ENCODE measurements around the gene UBL4A. TPM values are rescaled to one million over a fixed set of nuclear protein-coding genes. Genes with fewer than 3 reads are reported as not detected.
A peak's percentile ranks its signal among the peaks of the same experiment; 100 is the strongest.

UBL4A gene
- total RNA-seq, 1 donor from 2014 or later, result 35.0 TPM

GRCh38 chrX:154464806-154465365, 21.5 kb downstream of the UBL4A start:
- Histone ChIP-seq H3K4me3 (ENCODE audit: low read length in 3 of 3) (no peak overlapping the region), H3K9me3 (ENCODE audit: control insufficient read depth in 3 of 3, low read length in 3 of 3) (no peaks in the 10 kb centered on the region), H3K27ac (ENCODE audit: low read depth, low read length) (no peak overlapping the region), H3K36me3 (ENCODE audit: control insufficient read depth in 3 of 3, insufficient read depth in 3 of 3, low read length in 3 of 3) (peaks cover 0 to 6% (median 3%) of the 10 kb centered on the region in 3 donors), H3K9ac (ENCODE audit: low read depth in 1 of 3, low read length in 3 of 3) (no peak overlapping the region), H3K27me3 (ENCODE audit: control insufficient read depth in 3 of 3, insufficient read depth in 3 of 3, low read length in 3 of 3) (no peaks in the 10 kb centered on the region), H3K4me1 (ENCODE audit: control insufficient read depth in 3 of 3, insufficient read depth in 3 of 3, low read length in 3 of 3) (peaks cover 0 to under 1% (median 0%) of the 10 kb centered on the region in 3 donors)

- no peak overlapping the region for H3K27ac ChIP-seq (ENCODE audit: low read depth, low read length)
- H3K36me3 ChIP-seq (ENCODE audit: control insufficient read depth in 3 of 3, insufficient read depth in 3 of 3, low read length in 3 of 3), result peaks cover 0 to 4% (median 3%) of the 10 kb centered on the region in 3 donors
- no peak overlapping the region for H3K9ac ChIP-seq (ENCODE audit: low read depth in 1 of 3, low read length in 3 of 3)
- no peaks in the 10 kb centered on the region for H3K9me3 ChIP-seq (ENCODE audit: control insufficient read depth in 3 of 3, low read length in 3 of 3)
- no peak overlapping the region for H3K4me3 ChIP-seq (ENCODE audit: low read length in 3 of 3)
- H3K27me3 ChIP-seq (ENCODE audit: control insufficient read depth in 3 of 3, insufficient read depth in 3 of 3, low read length in 3 of 3), result no peaks in the 10 kb centered on the region
- peaks cover 0 to 8% (median 2%) of the 10 kb centered on the region in 3 donors for H3K4me1 ChIP-seq (ENCODE audit: control insufficient read depth in 3 of 3, insufficient read depth in 3 of 3, low read length in 3 of 3)
Observed at GRCh38 chrX:154463611-154464220, 22.7 kb downstream of the UBL4A start.

DNA sequence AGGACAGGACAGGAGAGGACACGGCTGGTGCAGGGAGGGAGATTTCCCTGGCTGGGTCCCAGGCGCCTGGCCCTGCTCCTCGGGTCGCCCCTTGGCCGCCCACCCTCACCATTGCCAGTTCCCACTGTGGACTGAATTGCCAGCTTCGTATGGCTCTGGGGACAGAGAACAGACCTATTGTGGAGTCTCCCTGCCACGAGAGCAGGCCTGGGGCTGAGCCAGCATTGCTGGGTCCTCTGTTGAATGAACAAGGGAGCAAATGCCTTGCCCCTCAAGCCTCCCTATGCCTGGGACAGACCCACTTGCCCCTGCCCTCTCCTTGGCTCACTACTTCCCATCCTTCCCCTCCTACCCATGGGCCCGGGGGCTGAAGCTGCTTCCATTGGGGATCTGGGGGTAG, 24.0 kb downstream of the UBL4A start:
- H3K9me3 ChIP-seq (ENCODE audit: control insufficient read depth in 3 of 3, low read length in 3 of 3), result no peaks in the 10 kb centered on the region
- H3K4me3 ChIP-seq (ENCODE audit: low read length in 3 of 3), result no peak overlapping the region
- no peak overlapping the region for H3K27ac ChIP-seq (ENCODE audit: low read depth, low read length)
- H3K4me1 ChIP-seq (ENCODE audit: control insufficient read depth in 3 of 3, insufficient read depth in 3 of 3, low read length in 3 of 3), result peaks cover 0 to 8% (median 2%) of the 10 kb centered on the region in 3 donors
- peaks cover 0 to 3% (median 0%) of the 10 kb centered on the region in 3 donors for H3K36me3 ChIP-seq (ENCODE audit: control insufficient read depth in 3 of 3, insufficient read depth in 3 of 3, low read length in 3 of 3)
- H3K27me3 ChIP-seq (ENCODE audit: control insufficient read depth in 3 of 3, insufficient read depth in 3 of 3, low read length in 3 of 3), result no peaks in the 10 kb centered on the region
- no peak overlapping the region for H3K9ac ChIP-seq (ENCODE audit: low read depth in 1 of 3, low read length in 3 of 3)

DNA sequence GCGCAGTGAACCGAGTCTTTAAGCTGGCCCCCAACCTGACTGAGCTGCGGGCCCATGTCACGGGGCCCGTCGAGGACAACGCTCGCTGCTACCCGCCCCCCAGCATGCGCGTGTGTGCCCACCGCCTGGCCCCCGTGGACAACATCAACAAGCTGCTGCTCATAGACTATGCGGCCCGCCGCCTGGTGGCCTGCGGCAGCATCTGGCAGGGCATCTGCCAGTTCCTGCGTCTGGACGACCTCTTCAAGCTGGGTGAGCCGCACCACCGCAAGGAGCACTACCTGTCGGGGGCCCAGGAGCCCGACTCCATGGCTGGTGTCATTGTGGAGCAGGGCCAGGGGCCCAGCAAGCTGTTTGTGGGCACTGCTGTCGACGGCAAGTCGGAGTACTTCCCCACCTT, 26.1 kb downstream of the UBL4A start:
- H3K4me3 ChIP-seq (ENCODE audit: low read length in 3 of 3), result no peak overlapping the region
- no peak overlapping the region for H3K9ac ChIP-seq (ENCODE audit: low read depth in 1 of 3, low read length in 3 of 3)
- H3K36me3 ChIP-seq (ENCODE audit: control insufficient read depth in 3 of 3, insufficient read depth in 3 of 3, low read length in 3 of 3), result no peaks in the 10 kb centered on the region
- H3K27me3 ChIP-seq (ENCODE audit: control insufficient read depth in 3 of 3, insufficient read depth in 3 of 3, low read length in 3 of 3), result no peaks in the 10 kb centered on the region
- H3K27ac ChIP-seq (ENCODE audit: low read depth, low read length), result no peak overlapping the region
- peaks cover 0 to 8% (median 2%) of the 10 kb centered on the region in 3 donors for H3K4me1 ChIP-seq (ENCODE audit: control insufficient read depth in 3 of 3, insufficient read depth in 3 of 3, low read length in 3 of 3)
- no peaks in the 10 kb centered on the region for H3K9me3 ChIP-seq (ENCODE audit: control insufficient read depth in 3 of 3, low read length in 3 of 3)

GRCh38 chrX:154459832-154460231, 26.6 kb downstream of the UBL4A start:
- Histone ChIP-seq H3K27ac (ENCODE audit: low read depth, low read length) (no peak overlapping the region), H3K27me3 (ENCODE audit: control insufficient read depth in 3 of 3, insufficient read depth in 3 of 3, low read length in 3 of 3) (no peaks in the 10 kb centered on the region), H3K9me3 (ENCODE audit: control insufficient read depth in 3 of 3, low read length in 3 of 3) (no peaks in the 10 kb centered on the region), H3K36me3 (ENCODE audit: control insufficient read depth in 3 of 3, insufficient read depth in 3 of 3, low read length in 3 of 3) (no peaks in the 10 kb centered on the region), H3K9ac (ENCODE audit: low read depth in 1 of 3, low read length in 3 of 3) (peak overlapping the region in 1 of 3 donors; percentile 16), H3K4me1 (ENCODE audit: control insufficient read depth in 3 of 3, insufficient read depth in 3 of 3, low read length in 3 of 3) (peaks cover 0 to 8% (median 2%) of the 10 kb centered on the region in 3 donors), H3K4me3 (ENCODE audit: low read length in 3 of 3) (peak overlapping the region in 1 of 3 donors; percentile 13)

DNA sequence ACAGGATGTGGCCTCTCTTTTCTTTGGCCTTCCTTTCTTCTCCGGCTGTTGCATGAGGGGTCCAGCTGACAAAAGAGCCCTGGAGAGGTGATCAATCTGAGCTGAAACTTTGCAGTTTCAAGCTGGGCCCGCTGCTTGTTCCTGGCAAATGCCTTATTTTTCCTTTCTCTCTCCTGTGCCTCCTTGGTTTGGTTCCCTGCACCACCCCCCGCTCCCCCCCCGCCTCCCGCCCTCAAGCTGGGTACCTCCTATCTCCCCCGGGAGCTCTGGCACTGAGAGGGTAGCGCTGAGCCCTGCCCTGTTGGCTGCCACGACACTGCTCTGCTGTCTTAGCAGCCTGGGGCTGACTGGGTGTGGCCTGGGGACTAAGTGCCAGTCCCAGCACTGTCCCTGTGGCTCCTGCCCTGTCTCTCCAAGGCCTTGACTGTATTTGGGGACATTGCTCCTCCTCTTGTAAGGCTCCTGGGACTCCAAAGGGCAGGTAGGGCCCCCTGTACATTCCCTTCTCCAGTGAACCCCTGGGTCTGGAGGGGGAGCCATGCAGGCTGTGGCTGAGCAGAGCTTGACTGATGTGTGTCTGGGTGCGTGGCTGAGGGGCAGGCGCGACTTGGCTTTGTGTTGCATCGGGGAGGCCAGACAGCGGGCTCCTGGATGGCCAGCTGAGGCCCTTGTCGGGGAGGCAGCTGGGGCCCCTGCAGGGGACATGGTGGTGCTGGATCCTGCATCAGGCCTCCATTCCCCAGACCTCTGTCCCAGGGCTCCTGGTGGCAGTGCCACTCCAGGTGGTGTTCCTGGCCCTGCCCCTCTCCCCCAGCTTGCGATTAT, 27.2 kb downstream of the UBL4A start:
- peak overlapping the region; percentile 10 to 68 (median 38) for H3K9ac ChIP-seq (ENCODE audit: low read depth in 1 of 3, low read length in 3 of 3)
- H3K36me3 ChIP-seq (ENCODE audit: control insufficient read depth in 3 of 3, insufficient read depth in 3 of 3, low read length in 3 of 3), result no peaks in the 10 kb centered on the region
- no peaks in the 10 kb centered on the region for H3K27me3 ChIP-seq (ENCODE audit: control insufficient read depth in 3 of 3, insufficient read depth in 3 of 3, low read length in 3 of 3)
- no peak overlapping the region for H3K27ac ChIP-seq (ENCODE audit: low read depth, low read length)
- no peaks in the 10 kb centered on the region for H3K9me3 ChIP-seq (ENCODE audit: control insufficient read depth in 3 of 3, low read length in 3 of 3)
- peaks cover 0 to 8% (median 2%) of the 10 kb centered on the region in 3 donors for H3K4me1 ChIP-seq (ENCODE audit: control insufficient read depth in 3 of 3, insufficient read depth in 3 of 3, low read length in 3 of 3)
- peak overlapping the region; percentile 48 to 67 (median 65) for H3K4me3 ChIP-seq (ENCODE audit: low read length in 3 of 3)

DNA sequence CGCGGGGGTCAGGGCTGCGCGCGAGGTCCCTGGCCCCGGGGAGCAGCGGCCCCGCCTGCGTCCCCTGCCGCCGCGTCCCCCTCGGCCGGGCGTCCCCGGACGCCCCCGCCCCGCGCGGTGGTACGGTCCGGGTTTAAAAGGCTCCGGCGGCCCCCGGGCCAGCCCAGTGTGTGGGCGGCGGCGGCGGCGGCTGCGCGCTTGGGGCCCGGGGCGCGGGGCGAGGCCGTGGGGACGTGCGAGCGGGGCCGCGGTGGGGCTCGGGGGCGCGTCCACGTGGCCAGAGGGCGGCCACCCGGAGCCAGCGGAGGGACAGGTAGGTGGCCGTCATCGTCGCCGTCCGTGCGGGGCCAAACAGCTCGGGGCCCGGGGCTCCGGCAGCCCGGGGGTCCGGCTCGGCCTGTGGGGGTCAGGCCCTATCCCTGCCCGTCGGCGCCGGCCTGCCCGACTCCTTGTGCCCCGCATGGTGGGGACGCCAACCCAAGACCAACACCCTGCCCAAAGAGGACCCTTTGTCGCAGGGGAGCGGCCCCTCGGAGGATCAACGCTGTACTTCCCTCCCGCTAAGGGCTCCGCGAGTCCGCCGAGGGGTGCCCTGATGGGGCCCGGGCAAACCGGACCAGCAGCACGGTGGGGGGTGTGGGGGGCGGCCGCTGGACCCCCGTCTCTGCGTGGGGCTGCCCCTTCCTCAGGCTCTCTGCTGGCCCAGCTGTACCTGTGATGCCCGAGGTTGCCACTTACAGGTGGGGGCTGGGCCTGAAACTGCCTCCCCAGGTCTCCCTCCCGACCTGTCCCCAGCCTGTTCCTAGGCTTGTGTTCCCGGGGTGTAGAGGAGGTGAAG, 28.1 kb downstream of the UBL4A start, which contains the start of gene PLXNA3:
Gene PLXNA3, plus strand, starts transcription at position 166 of the 838 bp plus-strand sequence. CDS start 1,903 bp downstream, outside the sequence.
- Histone ChIP-seq H3K4me3 (ENCODE audit: low read length in 3 of 3) (peak within 1 kb of the TSS; percentile 48 to 67 (median 65)), H3K9me3 (ENCODE audit: control insufficient read depth in 3 of 3, low read length in 3 of 3) (no peaks in the 10 kb centered on the region), H3K27me3 (ENCODE audit: control insufficient read depth in 3 of 3, insufficient read depth in 3 of 3, low read length in 3 of 3) (no peaks in the 10 kb centered on the region), H3K9ac (ENCODE audit: low read depth in 1 of 3, low read length in 3 of 3) (peak within 1 kb of the TSS in 2 of 3 donors; percentile 38 to 68), H3K4me1 (ENCODE audit: control insufficient read depth in 3 of 3, insufficient read depth in 3 of 3, low read length in 3 of 3) (peaks cover 0 to 8% (median 2%) of the 10 kb centered on the region in 3 donors), H3K36me3 (ENCODE audit: control insufficient read depth in 3 of 3, insufficient read depth in 3 of 3, low read length in 3 of 3) (no peaks in the 10 kb centered on the region), H3K27ac (ENCODE audit: low read depth, low read length) (no peak within 1 kb of the TSS)

GRCh38 chrX:154457491-154458115, 28.8 kb downstream of the UBL4A start:
- peaks cover 0 to 3% (median 1%) of the 10 kb centered on the region in 3 donors for H3K36me3 ChIP-seq (ENCODE audit: control insufficient read depth in 3 of 3, insufficient read depth in 3 of 3, low read length in 3 of 3)
- peaks cover 0 to 8% (median 2%) of the 10 kb centered on the region in 3 donors for H3K4me1 ChIP-seq (ENCODE audit: control insufficient read depth in 3 of 3, insufficient read depth in 3 of 3, low read length in 3 of 3)
- peak overlapping the region in 1 of 3 donors; percentile 62 for H3K9ac ChIP-seq (ENCODE audit: low read depth in 1 of 3, low read length in 3 of 3)
- H3K9me3 ChIP-seq (ENCODE audit: control insufficient read depth in 3 of 3, low read length in 3 of 3), result no peaks in the 10 kb centered on the region
- no peak overlapping the region for H3K27ac ChIP-seq (ENCODE audit: low read depth, low read length)
- no peaks in the 10 kb centered on the region for H3K27me3 ChIP-seq (ENCODE audit: control insufficient read depth in 3 of 3, insufficient read depth in 3 of 3, low read length in 3 of 3)
- H3K4me3 ChIP-seq (ENCODE audit: low read length in 3 of 3), result peak overlapping the region; percentile 38 to 56 (median 43)

DNA sequence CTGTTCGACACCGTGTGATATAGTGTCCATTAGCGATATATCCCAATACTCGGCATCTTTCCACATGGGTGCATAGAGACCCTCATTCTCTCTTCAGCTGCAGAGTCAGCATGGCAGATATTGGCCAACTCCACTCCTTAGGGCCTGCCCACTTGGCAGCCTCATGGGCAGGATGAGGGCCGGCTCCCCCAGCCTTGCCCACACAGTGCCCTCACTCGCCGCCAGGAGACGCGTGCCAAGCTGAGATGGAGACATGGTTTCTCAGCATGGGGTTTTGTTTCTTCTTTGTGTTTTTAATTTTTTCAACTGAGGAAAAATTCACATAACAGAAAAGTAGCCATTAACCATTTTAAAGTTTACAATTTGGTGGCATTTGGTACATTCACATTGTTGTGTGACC, 33.6 kb downstream of the UBL4A start:
- H3K9me3 ChIP-seq (ENCODE audit: control insufficient read depth in 3 of 3, low read length in 3 of 3), result no peaks in the 10 kb centered on the region
- no peak overlapping the region for H3K4me3 ChIP-seq (ENCODE audit: low read length in 3 of 3)
- H3K27me3 ChIP-seq (ENCODE audit: control insufficient read depth in 3 of 3, insufficient read depth in 3 of 3, low read length in 3 of 3), result no peaks in the 10 kb centered on the region
- no peak overlapping the region for H3K9ac ChIP-seq (ENCODE audit: low read depth in 1 of 3, low read length in 3 of 3)
- H3K27ac ChIP-seq (ENCODE audit: low read depth, low read length), result no peak overlapping the region
- peaks cover 14 to 29% (median 23%) of the 10 kb centered on the region in 3 donors for H3K36me3 ChIP-seq (ENCODE audit: control insufficient read depth in 3 of 3, insufficient read depth in 3 of 3, low read length in 3 of 3)
- H3K4me1 ChIP-seq (ENCODE audit: control insufficient read depth in 3 of 3, insufficient read depth in 3 of 3, low read length in 3 of 3), result no peaks in the 10 kb centered on the region

All from skeletal muscle tissue (tissue), 4 donors.